K562 (cell line): ENCODE results near the gene ACAD8. TPM values are rescaled to one million over a fixed set of nuclear protein-coding genes. Genes with fewer than 3 reads are reported as not detected.

ENCODE experiments used
- ATAC-seq: fragments of 200-7000 bp; cut with Tn5 transposase; 3 replicates; pipeline ENCODE4 v1.9.1; 2020; ENCODE audit warnings: moderate library complexity
- BruUV-seq: library from RNA; stranded (reverse); fragments of 400-500 nt; replicated peaks from 2 replicates; lab custom pipeline; 2021; lab: Mats Ljungman, UMichigan
- CTCF ChIA-PET: fragments of 300-600 bp; formaldehyde crosslinking; extraction: SDS; loops from one replicate; lab custom pipeline; 2021; ENCODE audit warnings: low intra/inter-chr PET ratio; lab: Yijun Ruan, JAX
- POLR2A ChIA-PET: fragments of 300-600, 350-650 bp; sonication (Branson Sonifier 250); formaldehyde crosslinking; extraction: SDS; loops from one replicate; lab custom pipeline; 2021; ENCODE audit warnings: antibody characterized with exemption, inconsistent platforms; lab: Yijun Ruan, JAX
- DNase-seq, 4 experiments: peaks; one replicate each; pipeline versions ENCODE4 v3.0.0 to v3.0.0-alpha.2; 2011 to 2018; ENCODE audit warnings: low spot score in 3 of 4, mixed read lengths in 3 of 4; ENCODE audit errors: extremely low read depth in 1 of 4
- FAIRE-seq: peaks from 2 replicates; lab custom pipeline; 2011; peaks lifted over from hg19 to GRCh38; lab: Jason Lieb, UNC
- H2AFZ ChIP-seq: 2 replicates; pipeline ENCODE4 v1.6.0; 2011; ENCODE audit warnings: low read depth, low read length, control low read depth, inconsistent platforms
- H3K27ac ChIP-seq: fragments of 200-600 bp; 3 replicates; pipeline ENCODE4 v1.8.0; 2011; ENCODE audit warnings: low read depth, mild to moderate bottlenecking, control low read depth, inconsistent platforms, low read length, moderate library complexity, mixed read lengths; ENCODE audit errors: extremely low read depth
- H3K27me3 ChIP-seq, 2 experiments: fragments of 300-600 bp in 1 of 2; 2 replicates in 1 of 2; 3 replicates in 1 of 2; pipeline versions ENCODE4 v1.6.0 to v1.8.0; 2011; ENCODE audit warnings: inconsistent platforms in 2 of 2, low read length in 2 of 2, mild to moderate bottlenecking in 1 of 2, mixed read lengths in 1 of 2, moderate library complexity in 1 of 2; ENCODE audit not compliant: control insufficient read depth in 2 of 2, insufficient read depth in 2 of 2
- H3K36me3 ChIP-seq: fragments of 300-600 bp; 3 replicates; pipeline ENCODE4 v1.8.0; 2011; ENCODE audit warnings: mild to moderate bottlenecking, low read length, inconsistent platforms; ENCODE audit not compliant: control insufficient read depth, insufficient read depth
- H3K4me1 ChIP-seq, 2 experiments: fragments of 200-600 bp in 1 of 2; replicated peaks in 1 of 2; 2 replicates in 1 of 2; 3 replicates in 1 of 2; pipeline versions ENCODE4 v1.5.1 to v1.8.0; 2011; ENCODE audit warnings: inconsistent platforms in 2 of 2, low read length in 2 of 2, mild to moderate bottlenecking in 1 of 2, mixed read lengths in 1 of 2, moderate library complexity in 1 of 2; ENCODE audit not compliant: control insufficient read depth in 2 of 2, insufficient read depth in 2 of 2
- H3K4me2 ChIP-seq: 2 replicates; pipeline ENCODE4 v1.6.1; 2011; ENCODE audit warnings: low read length, control low read depth, inconsistent platforms, mixed read lengths; ENCODE audit not compliant: insufficient read depth
- H3K4me3 ChIP-seq: fragments of 200-600 bp; sonication (generic), shearing (Covaris generic); 2 replicates; pipeline ENCODE4 v1.5.1; 2016; ENCODE audit warnings: control low read depth, inconsistent platforms
- H3K79me2 ChIP-seq: fragments of 200-600 bp; 3 replicates; pipeline ENCODE4 v1.8.0; 2011; ENCODE audit warnings: low read length, inconsistent platforms; ENCODE audit not compliant: control insufficient read depth, insufficient read depth
- H3K9ac ChIP-seq, 2 experiments: 2 replicates each; pipeline versions ENCODE4 v1.6.0 to v1.6.1; 2011; ENCODE audit warnings: low read depth in 2 of 2, low read length in 2 of 2, control low read depth in 1 of 2, inconsistent platforms in 1 of 2, mild to moderate bottlenecking in 1 of 2, mixed read lengths in 1 of 2; ENCODE audit not compliant: insufficient read depth in 1 of 2
- H3K9me1 ChIP-seq: one replicate; pipeline ENCODE4 v1.6.0; 2011; ENCODE audit warnings: inconsistent platforms, mild to moderate bottlenecking, low read length, moderate library complexity; ENCODE audit not compliant: control insufficient read depth, insufficient read depth
- H3K9me3 ChIP-seq: replicated peaks from 2 replicates; pipeline ENCODE4 v1.5.1; 2011; ENCODE audit warnings: low read depth, low read length, inconsistent platforms; ENCODE audit not compliant: control insufficient read depth, insufficient read depth
- H4K20me1 ChIP-seq: replicated peaks from 2 replicates; pipeline ENCODE4 v1.6.1; 2011; ENCODE audit warnings: low read length, inconsistent platforms, mixed read lengths; ENCODE audit not compliant: control insufficient read depth, insufficient read depth
- ARID1B ChIP-seq: fragments of 450-650 bp; IDR thresholded peaks from 2 replicates; pipeline ENCODE4 v1.6.1; 2016; ENCODE audit warnings: antibody characterized with exemption, mild to moderate bottlenecking, inconsistent platforms
- BRF1 ChIP-seq: IDR thresholded peaks from 3 replicates; pipeline ENCODE4 v1.6.1; 2011; ENCODE audit warnings: borderline replicate concordance, mild to moderate bottlenecking; ENCODE audit not compliant: insufficient read length; ENCODE audit errors: extremely low read depth
- CBX1 ChIP-seq: sonication (generic); IDR thresholded peaks from 2 replicates; pipeline ENCODE4 v1.6.1; 2016; ENCODE audit warnings: antibody characterized with exemption, low read depth, mild to moderate bottlenecking
- CHD1 ChIP-seq: fragments of 200-600 bp; sonication (generic); IDR thresholded peaks from one replicate; pipeline ENCODE4 v1.6.1; 2012; ENCODE audit warnings: mild to moderate bottlenecking, moderate library complexity, low read length, inconsistent platforms
- MYNN ChIP-seq, 2 experiments: sonication (generic); formaldehyde crosslinking in 1 of 2; IDR thresholded peaks; 2 replicates each; pipeline versions ENCODE4 v1.5.0 to v1.6.1; 2016 to 2020; ENCODE audit warnings: antibody characterized with exemption in 1 of 2, missing genetic modification reagents in 1 of 2
- NFYB ChIP-seq: IDR thresholded peaks from 2 replicates; pipeline ENCODE4 v1.6.1; 2011; ENCODE audit warnings: mild to moderate bottlenecking, moderate library complexity; ENCODE audit not compliant: insufficient read length; ENCODE audit errors: extremely low read depth
- RAD51 ChIP-seq: fragments of 450-650 bp; IDR thresholded peaks from 2 replicates; pipeline ENCODE4 v1.7.1; 2016; ENCODE audit warnings: low read depth, mild to moderate bottlenecking, borderline replicate concordance
- SLC30A9 ChIP-seq: fragments of 250-450 bp; sonication (Bioruptor Pico); IDR thresholded peaks from 2 replicates; pipeline ENCODE4 v1.8.0; 2022; ENCODE audit warnings: mild to moderate bottlenecking, moderate library complexity
- TBP ChIP-seq: optimal IDR thresholded peaks from 2 replicates; pipeline ENCODE3; 2011; ENCODE audit warnings: low read depth, low read length, improper control_type of control experiment
- TOE1 ChIP-seq, 2 experiments: fragments of 450-650 bp in 1 of 2; sonication (generic) in 1 of 2; formaldehyde crosslinking in 1 of 2; IDR thresholded peaks; 2 replicates each; pipeline versions ENCODE4 v1.7.1 to v1.8.0; 2016 to 2022; ENCODE audit warnings: borderline replicate concordance in 2 of 2, mild to moderate bottlenecking in 2 of 2, antibody characterized with exemption in 1 of 2, inconsistent platforms in 1 of 2, low read depth in 1 of 2, missing genetic modification reagents in 1 of 2, moderate library complexity in 1 of 2
- USF2 ChIP-seq: sonication (generic); formaldehyde crosslinking; IDR thresholded peaks from 2 replicates; pipeline ENCODE4 v1.5.0; 2020; ENCODE audit warnings: missing genetic modification reagents
- ZNF165 ChIP-seq: fragments of 250-450 bp; sonication (Bioruptor Pico); IDR thresholded peaks from 2 replicates; pipeline ENCODE4 v1.4.0; 2020; ENCODE audit warnings: borderline replicate concordance
- WGBS: fragments of 100-300 bp; shearing (Covaris generic); methylation state at CpG from one replicate; pipeline ENCODE4 v1.1.6; 2016; ENCODE audit warnings: low coverage, mixed read lengths; ENCODE audit not compliant: insufficient coverage; ENCODE audit errors: missing lambda C conversion rate; 5-methylcytosine and 5-hydroxymethylcytosine counted together
- in situ Hi-C: fragments of 300-500 bp; cut with MboI; formaldehyde crosslinking; loops from 4 replicates; pipeline ENCODE4 v1.15.0; 2018; ENCODE audit warnings: inconsistent platforms, mixed read lengths
- intact Hi-C: fragments of 100-400 bp; cut with micrococcal nuclease; formaldehyde crosslinking; loops from 2 replicates; pipeline ENCODE4 v1.14.2; 2022
- polyA plus RNA-seq, 8 experiments: library from polyadenylated mRNA; depleted of rRNA in 4 of 8; stranded (reverse) in 5 of 8; unstranded in 3 of 8; fragments of >200 nt; fragmentation: Nextera tagmentation in 2 of 8; fragmentation: Illumina TruSeq in 1 of 8; extraction: Ambion mirVana in 2 of 8; extraction: Trizol in 1 of 8; gene quantifications; 2 replicates each; pipeline versions ENCODE4 v1.2.1 to v1.2.3, GENCODE V29; 2011 to 2014; ENCODE audit warnings: inconsistent platforms in 1 of 8, missing spikeins in 1 of 8
- total RNA-seq, 7 experiments: library from RNA; depleted of rRNA in 6 of 7; stranded (reverse); fragments of >200 nt in 6 of 7; fragmentation: Illumina TruSeq in 2 of 7; extraction: Trizol in 2 of 7; gene quantifications; 2 replicates each; pipeline versions ENCODE4 v1.2.1 to v1.2.3, GENCODE V29; 2011 to 2021; ENCODE audit warnings: low replicate concordance in 1 of 7
- TF ChIP-seq, protein P1 (sequence below): fragments of 250-450 bp; sonication (Bioruptor Pico); IDR thresholded peaks from 2 replicates; pipeline ENCODE4 v1.8.0; 2022; ENCODE audit warnings: inconsistent platforms, mild to moderate bottlenecking, moderate library complexity, borderline replicate concordance

The ACAD8 gene
- total and polyA plus RNA-seq, 9 of the 15 experiments (the other 6 are each of a cell fraction or from before 2014, with no cell fraction given), result 6.5 to 34.1 (median 20.1) TPM

- H3K27me3 ChIP-seq, result no peaks in the 10 kb centered on the region
- ChIA-PET POLR2A (no interaction called here), CTCF (no interaction called here)
- peaks cover 83% of the 10 kb centered on the region for H3K79me2 ChIP-seq
- no peak overlapping the region for H3K4me3 ChIP-seq
- intact Hi-C loops, result no loop called here
- no TSS peak for BruUV-seq
- no peak for TF ChIP-seq ARID1B
- TF ChIP-seq CBX1, result no peak
- no peak for TF ChIP-seq ZNF165 (CRISPR knock-in tag)
- TF ChIP-seq NFYB, result no peak
- TF ChIP-seq BRF1, result no peak
- no peak for TF ChIP-seq MYNN (IDR thresholded peaks at IDR 0.05)
- no peak for TF ChIP-seq MYNN (CRISPR knock-in tag; IDR thresholded peaks at IDR 0.05)
- TF ChIP-seq USF2 (CRISPR knock-in tag), result no peak
- no peak for TF ChIP-seq RAD51
- TF ChIP-seq, protein P1, sequence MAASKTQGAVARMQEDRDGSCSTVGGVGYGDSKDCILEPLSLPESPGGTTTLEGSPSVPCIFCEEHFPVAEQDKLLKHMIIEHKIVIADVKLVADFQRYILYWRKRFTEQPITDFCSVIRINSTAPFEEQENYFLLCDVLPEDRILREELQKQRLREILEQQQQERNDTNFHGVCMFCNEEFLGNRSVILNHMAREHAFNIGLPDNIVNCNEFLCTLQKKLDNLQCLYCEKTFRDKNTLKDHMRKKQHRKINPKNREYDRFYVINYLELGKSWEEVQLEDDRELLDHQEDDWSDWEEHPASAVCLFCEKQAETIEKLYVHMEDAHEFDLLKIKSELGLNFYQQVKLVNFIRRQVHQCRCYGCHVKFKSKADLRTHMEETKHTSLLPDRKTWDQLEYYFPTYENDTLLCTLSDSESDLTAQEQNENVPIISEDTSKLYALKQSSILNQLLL, result no peak
- no peak for TF ChIP-seq SLC30A9 (CRISPR knock-in tag)
- TF ChIP-seq TBP, result no peak
- no peak for TF ChIP-seq CHD1
- TF ChIP-seq TOE1 (IDR thresholded peaks at IDR 0.05; ENCODE audit: borderline replicate concordance), result no peak
- TF ChIP-seq TOE1 (CRISPR knock-in tag; IDR thresholded peaks at IDR 0.05; ENCODE audit: borderline replicate concordance, low read depth), result no peak
- H3K27ac ChIP-seq, result no peak overlapping the region
- ATAC-seq (no peak), FAIRE-seq (no peak), DNase-seq (no peak)
- WGBS, result 97% methylated on average over 3 of the region's 3 CpGs
- in situ Hi-C loops, result no loop called here
- peaks cover 0 to under 1% of the 10 kb centered on the region in 2 experiments; a peak in 1 of 5 replicates for H3K4me1 ChIP-seq
- no peak overlapping the region for H2AFZ ChIP-seq
- H3K36me3 ChIP-seq, result peaks cover 92% of the 10 kb centered on the region
- no peaks in the 10 kb centered on the region for H3K9me1 ChIP-seq
- H3K4me2 ChIP-seq, result no peak overlapping the region
- H4K20me1 ChIP-seq, result no peaks in the 10 kb centered on the region
- no peaks in the 10 kb centered on the region for H3K9me3 ChIP-seq
- no peak overlapping the region for H3K9ac ChIP-seq
Observed at GRCh38 chr11:134216816-134217215, 36.6 kb upstream of the ACAD8 start.
